Measurements from ENCODE around the gene C12orf54. TPM values are rescaled to one million over a fixed set of nuclear protein-coding genes. Genes with fewer than 3 reads are reported as not detected.

Gene C12orf54
- total and polyA plus RNA-seq, 5 donors from 2014 or later, result not detected

DNA sequence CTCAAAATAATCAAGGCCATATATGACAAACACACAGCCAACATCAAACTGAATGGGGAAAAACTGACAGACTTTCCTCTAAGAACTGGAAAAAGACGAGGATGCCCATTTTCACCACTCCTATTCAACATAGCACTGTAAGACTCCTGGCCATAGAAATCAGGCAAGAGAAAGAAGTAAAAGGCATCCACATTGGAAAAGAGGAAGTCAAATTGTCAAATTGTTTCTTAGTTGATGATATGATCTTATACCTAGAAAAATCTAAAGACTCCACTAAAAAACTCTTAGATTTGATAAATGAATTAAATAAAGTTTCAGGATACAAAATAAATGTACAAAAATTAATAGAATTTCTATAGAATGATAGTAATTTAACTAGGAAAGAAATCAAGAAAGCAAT lies 54.3 kb downstream of the C12orf54 start:
- Mint-ChIP-seq H3K4me1 (peaks cover 0 to 11% (median 4%) of the 10 kb centered on the region in 4 donors), H3K4me3 (no peak overlapping the region), H3K27ac (no peak overlapping the region), H3K27me3 (peaks cover 13% of the 10 kb centered on the region), H3K36me3 (no peaks in the 10 kb centered on the region), H3K9me3 (peaks cover 0 to 5% (median 0%) of the 10 kb centered on the region in 7 donors)
- H3K4me3 ChIP-seq (ENCODE audit: low read depth, low read length), result no peak overlapping the region
- DNase-seq (no peak), ATAC-seq (ENCODE audit: low read depth in 2 of 2) (no peak)
- H3K27ac ChIP-seq (ENCODE audit: insufficient read depth, low read length, poor library complexity, severe bottlenecking), result no peak overlapping the region
- H3K4me1 ChIP-seq (ENCODE audit: control insufficient read depth, insufficient read depth, low read length, poor library complexity, severe bottlenecking), result no peaks in the 10 kb centered on the region
- no peaks in the 10 kb centered on the region for H3K27me3 ChIP-seq (ENCODE audit: control insufficient read depth, insufficient read depth, low read length)
- H3K36me3 ChIP-seq (ENCODE audit: control insufficient read depth, insufficient read depth, low read length), result no peaks in the 10 kb centered on the region
- no peaks in the 10 kb centered on the region for H3K9me3 ChIP-seq (ENCODE audit: control insufficient read depth in 2 of 2, low read length in 2 of 2)

DNA sequence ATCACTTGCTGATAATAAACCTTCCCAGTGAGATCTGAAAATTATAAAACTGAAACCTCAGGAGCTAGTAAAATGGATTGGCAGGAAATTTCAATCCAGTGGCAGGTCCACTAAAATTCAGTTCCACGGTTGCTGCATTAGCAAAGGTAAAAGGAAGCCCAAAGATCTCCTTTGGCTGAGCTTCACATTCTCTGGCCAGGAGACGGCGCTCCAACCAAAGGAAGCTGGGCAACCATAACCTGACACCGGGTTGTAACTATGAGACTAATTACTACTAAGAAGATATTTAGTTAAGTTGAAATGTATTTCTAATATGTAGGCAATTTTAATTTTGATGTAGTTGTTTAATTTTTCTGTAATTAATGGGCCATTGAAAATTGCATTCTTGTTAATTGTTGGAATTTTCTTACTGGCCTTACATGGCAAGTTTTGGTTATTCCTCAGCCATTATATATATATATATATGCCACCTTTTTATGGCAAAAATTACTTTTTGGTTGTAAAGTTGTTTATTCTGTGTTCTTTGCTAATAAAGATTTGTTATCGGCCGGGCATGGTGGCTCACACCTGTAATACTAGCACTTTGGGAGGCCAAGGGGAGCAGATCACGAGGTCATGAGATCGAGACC lies 60.1 kb downstream of the C12orf54 start:
- Mint-ChIP-seq H3K27ac (no peak overlapping the region), H3K36me3 (no peaks in the 10 kb centered on the region), H3K9me3 (peaks cover 0 to 6% (median 0%) of the 10 kb centered on the region in 7 donors), H3K4me3 (no peak overlapping the region), H3K4me1 (peaks cover 0 to 2% (median 0%) of the 10 kb centered on the region in 4 donors), H3K27me3 (peaks cover 8% of the 10 kb centered on the region)
- no peak overlapping the region for H3K27ac ChIP-seq (ENCODE audit: insufficient read depth, low read length, poor library complexity, severe bottlenecking)
- H3K36me3 ChIP-seq (ENCODE audit: control insufficient read depth, insufficient read depth, low read length), result no peaks in the 10 kb centered on the region
- peak; percentile 5 to 32 (median 22) for DNase-seq
- H3K4me3 ChIP-seq (ENCODE audit: low read depth, low read length), result no peak overlapping the region
- H3K27me3 ChIP-seq (ENCODE audit: control insufficient read depth, insufficient read depth, low read length), result no peaks in the 10 kb centered on the region
- ATAC-seq (ENCODE audit: low read depth in 2 of 2), result peak in 1 of 2 donors; percentile 44
- H3K9me3 ChIP-seq (ENCODE audit: control insufficient read depth in 2 of 2, low read length in 2 of 2), result no peaks in the 10 kb centered on the region
- no peaks in the 10 kb centered on the region for H3K4me1 ChIP-seq (ENCODE audit: control insufficient read depth, insufficient read depth, low read length, poor library complexity, severe bottlenecking)

GRCh38 chr12:48545833-48546469 lies 63.7 kb downstream of the C12orf54 start:
- DNase-seq (no peak), ATAC-seq (ENCODE audit: low read depth in 2 of 2) (no peak)
- no peaks in the 10 kb centered on the region for H3K36me3 Mint-ChIP-seq
- H3K9me3 Mint-ChIP-seq, result peaks cover 0 to 11% (median 1%) of the 10 kb centered on the region in 7 donors
- peaks cover 6% of the 10 kb centered on the region for H3K27me3 Mint-ChIP-seq
- no peaks in the 10 kb centered on the region for H3K4me1 ChIP-seq (ENCODE audit: control insufficient read depth, insufficient read depth, low read length, poor library complexity, severe bottlenecking)
- H3K27me3 ChIP-seq (ENCODE audit: control insufficient read depth, insufficient read depth, low read length), result no peaks in the 10 kb centered on the region
- no peaks in the 10 kb centered on the region for H3K36me3 ChIP-seq (ENCODE audit: control insufficient read depth, insufficient read depth, low read length)
- no peak overlapping the region for H3K4me3 ChIP-seq (ENCODE audit: low read depth, low read length)
- no peaks in the 10 kb centered on the region for H3K9me3 ChIP-seq (ENCODE audit: control insufficient read depth in 2 of 2, low read length in 2 of 2)
- H3K4me1 Mint-ChIP-seq, result no peaks in the 10 kb centered on the region
- H3K27ac Mint-ChIP-seq, result no peak overlapping the region
- H3K27ac ChIP-seq (ENCODE audit: insufficient read depth, low read length, poor library complexity, severe bottlenecking), result no peak overlapping the region
- H3K4me3 Mint-ChIP-seq, result no peak overlapping the region

Other genes starting within 250 kb of the C12orf54 start
- 20.4 TPM for gene ZNF641, start 131.6 kb upstream of the C12orf54 start, total RNA-seq
- 10 to 100 TPM in 1 of 4 donors, 1 to 10 TPM in 3; 9.2 to 14.3 (median 9.6) TPM for gene ZNF641, start 131.6 kb upstream of the C12orf54 start, polyA plus RNA-seq
- gene ANP32D, start 9.9 kb upstream of the C12orf54 start, total RNA-seq, result not detected
- gene ANP32D, start 9.9 kb upstream of the C12orf54 start, polyA plus RNA-seq, result not detected
- gene OR8S1, start 43.1 kb downstream of the C12orf54 start, total RNA-seq, result not detected
- not detected for gene OR8S1, start 43.1 kb downstream of the C12orf54 start, polyA plus RNA-seq
- not detected for gene LALBA, start 87.5 kb downstream of the C12orf54 start, total RNA-seq
- not detected for gene LALBA, start 87.5 kb downstream of the C12orf54 start, polyA plus RNA-seq
- 116 TPM for gene KANSL2, start 199.7 kb downstream of the C12orf54 start, total RNA-seq
- 10 to 100 TPM; 30.9 to 40.8 (median 39.7) TPM for gene KANSL2, start 199.7 kb downstream of the C12orf54 start, polyA plus RNA-seq
- 117 TPM for gene CCNT1, start 234.2 kb downstream of the C12orf54 start, total RNA-seq
- 10 to 100 TPM; 11.4 to 21.0 (median 16.1) TPM for gene CCNT1, start 234.2 kb downstream of the C12orf54 start, polyA plus RNA-seq